Tibial artery (tissue), 4 donors: ENCODE results near the gene FBXW2.

Experiments
- DNase-seq, 2 donors: peaks; one replicate each; pipeline ENCODE4 v3.0.0-alpha.2; 2019
- H3K27ac ChIP-seq, 2 donors: fragments of 200-600 bp; sonication (generic) in 1 of 2; 1 replicate in 1 of 2; 2 replicates in 1 of 2; pipeline ENCODE4 v1.5.1; 2018 to 2019; ENCODE audit warnings: mild to moderate bottlenecking in 1 of 2
- H3K27me3 ChIP-seq, 2 donors: fragments of 200-600 bp; sonication (generic) in 1 of 2; one replicate each; pipeline versions ENCODE4 v1.5.1 to v1.6.0; 2016 to 2019
- H3K36me3 ChIP-seq, 3 donors: fragments of 200-600 bp; sonication (generic) in 2 of 3; one replicate each; pipeline ENCODE4 v1.5.1; 2016 to 2019; ENCODE audit warnings: mild to moderate bottlenecking in 2 of 3
- H3K4me1 ChIP-seq, 4 donors: fragments of 200-600 bp; sonication (generic) in 2 of 4; 1 replicate in 3 of 4; 2 replicates in 1 of 4; pipeline ENCODE4 v1.5.1; 2016 to 2019
- H3K4me3 ChIP-seq, 2 donors: fragments of 200-600 bp; sonication (generic) in 1 of 2; 1 replicate in 1 of 2; 2 replicates in 1 of 2; pipeline ENCODE4 v1.5.1; 2018 to 2019; ENCODE audit warnings: mild to moderate bottlenecking in 2 of 2
- H3K9me3 ChIP-seq, 3 donors: fragments of 200-600 bp; sonication (generic) in 1 of 3; one replicate each; pipeline ENCODE4 v1.5.1; 2016 to 2019
- CTCF ChIP-seq, 2 experiments: fragments of 200-600 bp in 1 of 2; fragments of 450-650 bp in 1 of 2; IDR thresholded peaks; one replicate each; pipeline ENCODE4 v1.5.1; 2017 to 2019; ENCODE audit warnings: antibody characterized with exemption in 2 of 2, mild to moderate bottlenecking in 1 of 2, moderate library complexity in 1 of 2
- intact Hi-C: fragments of 100-400 bp; cut with DNase I; formaldehyde crosslinking; loops from one replicate; pipeline ENCODE4 v1.15.0; 2023; ENCODE audit warnings: low total_unique reads

FBXW2 gene

DNA sequence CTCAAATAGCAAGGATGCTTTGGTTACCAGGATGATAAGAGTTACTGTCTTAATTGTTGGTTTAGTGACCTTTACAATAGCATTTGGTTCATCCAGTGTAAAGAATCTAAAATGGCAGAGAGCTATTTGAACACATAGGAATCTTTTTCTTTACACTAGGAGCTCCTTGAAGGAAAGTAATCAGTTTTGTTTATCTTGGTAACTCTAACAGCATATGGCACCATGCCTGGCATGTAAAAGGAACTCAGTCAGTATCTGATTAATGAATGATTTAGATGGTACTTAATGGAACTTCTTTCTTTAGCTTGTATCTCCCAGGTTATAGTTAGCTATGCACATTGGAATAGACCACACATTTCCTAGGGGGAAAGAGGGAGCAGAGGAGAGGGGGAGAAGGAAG is 39.6 kb upstream of the FBXW2 start:
- H3K36me3 ChIP-seq, result peaks cover 50 to 63% (median 52%) of the 10 kb centered on the region in 3 donors

DNA sequence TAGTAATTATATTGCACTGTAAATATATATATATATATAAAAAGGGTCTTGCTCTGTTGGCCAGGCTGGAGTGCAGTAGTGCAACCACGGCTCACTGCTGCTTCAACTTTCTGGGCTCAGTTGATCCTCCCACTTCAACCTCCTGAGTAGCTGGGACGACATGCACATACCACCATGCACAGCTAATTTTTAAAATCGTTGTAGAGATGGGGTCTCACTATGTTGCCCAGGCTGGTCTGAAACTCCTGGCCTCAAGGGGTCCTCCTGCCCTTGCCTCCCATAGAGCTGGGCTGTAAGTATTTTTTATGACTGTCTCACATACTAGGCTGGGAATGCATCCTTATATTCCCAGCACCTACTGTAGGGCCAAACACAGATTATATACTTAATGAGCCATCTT is 37.6 kb upstream of the FBXW2 start:
- Histone ChIP-seq H3K9me3 (no peaks in the 10 kb centered on the region), H3K27ac (no peak overlapping the region), H3K4me3 (no peak overlapping the region), H3K36me3 (peaks cover 62 to 82% (median 66%) of the 10 kb centered on the region in 3 donors), H3K27me3 (no peaks in the 10 kb centered on the region), H3K4me1 (no peaks in the 10 kb centered on the region)
- intact Hi-C loops, result no loop called here
- no peak for DNase-seq
- TF ChIP-seq CTCF (IDR thresholded peaks at IDR 0.05), result no peak

More for the DNA sequence above, 39.6 kb upstream of the FBXW2 start:
- H3K4me1 ChIP-seq, result no peaks in the 10 kb centered on the region
- H3K9me3 ChIP-seq, result no peaks in the 10 kb centered on the region
- no peak overlapping the region for H3K4me3 ChIP-seq
- DNase-seq, result no peak
- no peak overlapping the region for H3K27ac ChIP-seq
- TF ChIP-seq CTCF (IDR thresholded peaks at IDR 0.05), result no peak
- H3K27me3 ChIP-seq, result no peaks in the 10 kb centered on the region
- intact Hi-C loops, result no loop called here

DNA sequence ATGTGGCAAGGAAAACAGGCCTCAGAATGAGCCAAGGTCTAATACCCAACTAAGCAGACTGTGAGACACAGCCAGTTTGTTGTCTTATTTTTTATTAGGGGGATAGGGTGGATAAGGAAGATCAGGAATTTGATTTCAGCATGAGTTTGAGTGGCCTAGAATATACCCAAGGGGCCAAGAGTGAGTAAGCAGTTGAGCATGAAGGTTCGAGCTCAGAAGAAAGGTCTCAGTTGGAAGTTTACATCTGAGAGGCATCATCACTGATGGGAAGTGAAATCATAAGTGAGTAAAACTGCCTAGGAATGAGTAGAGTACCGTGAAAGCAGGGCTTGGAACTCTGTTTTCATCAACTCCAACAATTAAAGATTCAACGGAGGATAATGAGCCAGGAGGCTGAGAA is 36.9 kb upstream of the FBXW2 start:
- Histone ChIP-seq H3K9me3 (no peaks in the 10 kb centered on the region), H3K4me1 (no peaks in the 10 kb centered on the region), H3K36me3 (peaks cover 69 to 87% (median 72%) of the 10 kb centered on the region in 3 donors), H3K27ac (no peak overlapping the region), H3K27me3 (no peaks in the 10 kb centered on the region), H3K4me3 (no peak overlapping the region)
- no peak for DNase-seq
- intact Hi-C loops, result no loop called here
- TF ChIP-seq CTCF (IDR thresholded peaks at IDR 0.05), result no peak

DNA sequence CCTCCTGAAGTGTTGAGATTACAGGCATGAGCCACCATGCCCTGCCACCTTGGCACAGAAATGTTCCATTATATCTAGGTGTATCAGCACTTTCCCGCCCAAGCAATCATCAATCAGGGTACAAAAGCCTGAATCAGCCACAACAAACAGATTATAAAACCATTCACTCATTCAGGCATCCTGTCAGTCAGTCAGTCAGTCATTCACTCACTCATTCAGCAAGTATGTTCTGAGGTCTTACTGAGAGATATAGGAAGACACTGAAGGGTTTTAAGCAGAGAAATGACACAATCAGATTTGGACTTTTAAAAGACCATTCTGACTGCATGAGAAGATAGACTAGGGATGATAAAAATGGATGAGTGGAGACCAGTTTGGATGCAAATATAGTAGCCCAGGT is 36.4 kb upstream of the FBXW2 start:
- no peak for DNase-seq
- no peak overlapping the region for H3K4me3 ChIP-seq
- TF ChIP-seq CTCF (IDR thresholded peaks at IDR 0.05), result no peak
- intact Hi-C loops, result no loop called here
- no peaks in the 10 kb centered on the region for H3K9me3 ChIP-seq
- H3K36me3 ChIP-seq, result peaks cover 71 to 87% (median 77%) of the 10 kb centered on the region in 3 donors
- H3K27ac ChIP-seq, result no peak overlapping the region
- no peaks in the 10 kb centered on the region for H3K4me1 ChIP-seq
- no peaks in the 10 kb centered on the region for H3K27me3 ChIP-seq

GRCh38 chr9:120820095-120820494 is 26.9 kb upstream of the FBXW2 start:
- no peaks in the 10 kb centered on the region for H3K4me1 ChIP-seq
- H3K27me3 ChIP-seq, result no peaks in the 10 kb centered on the region
- intact Hi-C loops, result no loop called here
- no peaks in the 10 kb centered on the region for H3K9me3 ChIP-seq
- peaks cover 66 to 90% (median 87%) of the 10 kb centered on the region in 3 donors for H3K36me3 ChIP-seq
- TF ChIP-seq CTCF (IDR thresholded peaks at IDR 0.05), result no peak
- DNase-seq, result no peak
- H3K27ac ChIP-seq, result no peak overlapping the region
- no peak overlapping the region for H3K4me3 ChIP-seq

- no peaks in the 10 kb centered on the region for H3K9me3 ChIP-seq
- no peak overlapping the region for H3K4me3 ChIP-seq
- peaks cover 54 to 80% (median 73%) of the 10 kb centered on the region in 3 donors for H3K36me3 ChIP-seq
- no peaks in the 10 kb centered on the region for H3K4me1 ChIP-seq
- DNase-seq, result no peak
- no peak for TF ChIP-seq CTCF (IDR thresholded peaks at IDR 0.05)
- intact Hi-C loops, result no loop called here
- no peaks in the 10 kb centered on the region for H3K27me3 ChIP-seq
- H3K27ac ChIP-seq, result no peak overlapping the region
These were observed 25.4 kb upstream of the FBXW2 start for GRCh38 chr9:120818595-120818994.
